ENCODE data around the gene CDH24. TPM values are rescaled to one million over a fixed set of nuclear protein-coding genes. Genes with fewer than 3 reads are reported as not detected.

CDH24 gene
- total RNA-seq, 2 donors from 2014 or later = 4.9 to 9.9 TPM

DNA sequence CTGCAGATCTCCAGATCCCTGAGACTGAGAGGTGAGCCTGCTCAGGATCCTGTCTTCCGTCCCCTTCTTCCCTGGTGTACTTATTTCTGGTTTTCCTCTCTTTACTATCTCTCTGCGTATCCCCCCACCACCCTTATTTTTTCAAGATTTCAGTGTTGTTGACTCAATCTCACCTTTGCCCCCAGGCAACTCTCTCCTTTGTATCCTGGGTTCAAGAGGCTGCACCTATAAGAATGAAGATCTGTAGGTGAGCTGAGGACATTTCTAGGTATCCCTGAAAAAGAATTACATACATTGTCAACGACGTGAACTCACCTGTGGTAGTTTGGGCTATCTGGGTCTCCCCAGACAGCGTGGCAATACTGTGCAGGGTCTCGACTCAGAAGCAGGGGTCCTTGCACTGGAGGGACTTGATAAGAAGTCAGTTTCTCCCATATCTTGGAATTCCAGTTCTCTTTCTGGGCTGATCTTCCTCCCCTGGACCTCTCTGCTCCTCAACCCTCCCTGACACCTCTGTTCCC, 46.8 kb upstream of the CDH24 start:
- intact Hi-C loops (cut with DNase I) = no loop called here
- Histone ChIP-seq H3K27ac (no peak overlapping the region), H3K4me1 (peaks cover 8% of the 10 kb centered on the region), H3K27me3 (no peaks in the 10 kb centered on the region), H3K4me3 (no peak overlapping the region), H3K36me3 (replicated peaks in 1 of 2; ENCODE audit: insufficient read depth in 1 of 2, low read depth in 2 of 2) (no peaks in the 10 kb centered on the region), H3K9me3 (no peaks in the 10 kb centered on the region)
- DNase-seq = no peak
- no peak for ATAC-seq
- TF ChIP-seq, protein P1, sequence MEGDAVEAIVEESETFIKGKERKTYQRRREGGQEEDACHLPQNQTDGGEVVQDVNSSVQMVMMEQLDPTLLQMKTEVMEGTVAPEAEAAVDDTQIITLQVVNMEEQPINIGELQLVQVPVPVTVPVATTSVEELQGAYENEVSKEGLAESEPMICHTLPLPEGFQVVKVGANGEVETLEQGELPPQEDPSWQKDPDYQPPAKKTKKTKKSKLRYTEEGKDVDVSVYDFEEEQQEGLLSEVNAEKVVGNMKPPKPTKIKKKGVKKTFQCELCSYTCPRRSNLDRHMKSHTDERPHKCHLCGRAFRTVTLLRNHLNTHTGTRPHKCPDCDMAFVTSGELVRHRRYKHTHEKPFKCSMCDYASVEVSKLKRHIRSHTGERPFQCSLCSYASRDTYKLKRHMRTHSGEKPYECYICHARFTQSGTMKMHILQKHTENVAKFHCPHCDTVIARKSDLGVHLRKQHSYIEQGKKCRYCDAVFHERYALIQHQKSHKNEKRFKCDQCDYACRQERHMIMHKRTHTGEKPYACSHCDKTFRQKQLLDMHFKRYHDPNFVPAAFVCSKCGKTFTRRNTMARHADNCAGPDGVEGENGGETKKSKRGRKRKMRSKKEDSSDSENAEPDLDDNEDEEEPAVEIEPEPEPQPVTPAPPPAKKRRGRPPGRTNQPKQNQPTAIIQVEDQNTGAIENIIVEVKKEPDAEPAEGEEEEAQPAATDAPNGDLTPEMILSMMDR (IDR thresholded peaks at IDR 0.05) = no peak
- TF ChIP-seq POLR2A (IDR thresholded peaks at IDR 0.05) = no peak
- WGBS, 2 donors = 65 to 69% methylated on average over 6 of the region's 6 CpGs

DNA sequence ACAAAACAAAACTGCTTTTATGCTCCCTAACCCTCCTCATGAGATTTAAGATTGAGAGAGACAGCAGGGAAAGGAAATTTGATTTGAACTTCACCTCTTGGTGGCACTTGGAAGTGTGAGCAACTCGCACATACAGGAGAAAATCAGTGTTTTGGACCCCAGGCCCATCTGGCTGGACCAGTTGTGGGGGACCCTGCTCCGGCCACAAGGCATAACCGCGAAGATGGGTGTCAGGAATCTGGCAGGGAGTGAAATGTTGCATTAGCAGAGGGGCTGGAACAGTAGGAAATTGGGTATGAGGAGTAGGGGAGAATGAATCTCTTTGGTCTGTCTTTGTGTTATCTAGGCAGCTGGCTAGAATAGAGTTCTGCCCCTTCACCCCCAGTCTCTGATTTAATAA, 46.3 kb upstream of the CDH24 start:
- Histone ChIP-seq H3K9me3 (no peaks in the 10 kb centered on the region), H3K36me3 (replicated peaks in 1 of 2; ENCODE audit: insufficient read depth in 1 of 2, low read depth in 2 of 2) (no peaks in the 10 kb centered on the region), H3K4me3 (no peak overlapping the region), H3K27ac (no peak overlapping the region), H3K4me1 (peaks cover 14% of the 10 kb centered on the region), H3K27me3 (no peaks in the 10 kb centered on the region)
- intact Hi-C loops (cut with DNase I) = no loop called here
- DNase-seq (no peak), ATAC-seq (no peak)
- WGBS, 2 donors = 71 to 81% methylated on average over 4 of the region's 4 CpGs
- TF ChIP-seq, protein P1 (IDR thresholded peaks at IDR 0.05) = no peak
- no peak for TF ChIP-seq POLR2A (IDR thresholded peaks at IDR 0.05)

DNA sequence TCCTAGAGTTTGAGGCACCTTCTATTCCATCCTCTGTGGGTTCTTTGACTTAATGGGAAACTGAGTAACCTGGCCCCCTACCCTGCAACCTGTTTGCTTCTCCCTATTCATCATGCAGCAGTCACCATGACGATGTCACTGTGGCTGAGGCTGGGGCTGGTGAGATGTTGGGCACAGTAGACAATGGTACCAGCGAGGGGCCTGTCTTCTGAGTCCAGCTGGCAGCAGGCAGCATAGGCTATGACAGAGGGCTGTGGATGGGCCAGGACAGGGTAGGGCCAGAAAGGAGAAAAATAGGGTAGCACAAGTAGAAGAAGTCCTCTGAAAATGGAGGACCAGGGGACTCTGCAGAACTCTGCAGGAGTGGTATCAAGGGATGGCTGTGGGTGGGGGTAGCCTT, 45.5 kb upstream of the CDH24 start:
- Histone ChIP-seq H3K4me3 (no peak overlapping the region), H3K4me1 (peaks cover 22% of the 10 kb centered on the region), H3K9me3 (no peaks in the 10 kb centered on the region), H3K36me3 (replicated peaks in 1 of 2; ENCODE audit: insufficient read depth in 1 of 2, low read depth in 2 of 2) (no peaks in the 10 kb centered on the region), H3K27me3 (no peaks in the 10 kb centered on the region), H3K27ac (no peak overlapping the region)
- ATAC-seq = no peak
- intact Hi-C loops (cut with DNase I) = no loop called here
- no peak for DNase-seq
- no peak for TF ChIP-seq POLR2A (IDR thresholded peaks at IDR 0.05)
- TF ChIP-seq, protein P1 (IDR thresholded peaks at IDR 0.05) = no peak
- WGBS, 2 donors = 80 to 86% methylated on average over 2 of the region's 2 CpGs

DNA sequence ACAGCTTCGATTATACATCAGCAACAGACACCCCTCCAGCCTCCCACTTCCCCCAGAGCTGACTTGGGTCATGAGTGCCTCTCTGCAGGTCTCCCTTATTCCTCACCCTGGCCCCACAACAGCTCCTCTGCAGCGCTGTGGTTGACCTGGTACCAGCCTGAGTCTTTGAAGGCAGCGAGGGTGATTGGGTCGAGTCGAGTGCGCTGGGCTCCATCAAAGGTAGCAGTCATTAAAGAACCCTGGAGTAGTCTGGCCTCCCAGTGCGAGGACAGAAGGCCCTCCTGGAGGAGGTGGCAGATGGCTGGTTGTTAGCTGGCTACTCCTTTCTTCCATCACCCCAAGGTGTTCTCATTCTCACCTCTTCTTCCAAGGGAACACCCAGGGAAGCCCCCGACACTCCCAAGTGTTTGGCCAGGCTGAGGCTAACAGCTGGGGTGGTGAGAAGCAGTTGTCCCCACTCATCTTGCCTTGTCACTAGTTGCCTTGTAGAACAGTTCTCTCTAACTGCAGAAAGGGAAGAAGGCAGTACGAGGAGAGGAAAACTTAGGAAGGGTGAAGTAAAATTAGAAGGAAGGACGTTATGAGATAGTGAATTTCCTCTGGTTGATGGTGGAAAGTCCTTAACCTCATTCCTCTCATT, 44.8 kb upstream of the CDH24 start:
- Histone ChIP-seq H3K27me3 (no peaks in the 10 kb centered on the region), H3K4me3 (no peak overlapping the region), H3K4me1 (peaks cover 29% of the 10 kb centered on the region), H3K36me3 (replicated peaks in 1 of 2; ENCODE audit: insufficient read depth in 1 of 2, low read depth in 2 of 2) (no peaks in the 10 kb centered on the region), H3K9me3 (no peaks in the 10 kb centered on the region), H3K27ac (no peak overlapping the region)
- ATAC-seq (no peak), DNase-seq (no peak)
- TF ChIP-seq, protein P1 (IDR thresholded peaks at IDR 0.05) = no peak
- TF ChIP-seq POLR2A (IDR thresholded peaks at IDR 0.05) = no peak
- 79 to 82% methylated on average over 9 to 10 of the region's 10 CpGs for WGBS, 2 donors
- intact Hi-C loops (cut with DNase I) = no loop called here

Measured in body of pancreas (tissue), 4 donors.